Medulla oblongata (tissue), 1 donor: Measurements from ENCODE around the gene ASTL.

Experiments used
- DNase-seq: peaks from one replicate; pipeline ENCODE4 v3.0.0-alpha.2; 2015; ENCODE audit errors: extremely low spot score

The ASTL gene

GRCh38 chr2:96083989-96084857 lies 54.1 kb downstream of the ASTL start:
- DNase-seq, result no peak

DNA sequence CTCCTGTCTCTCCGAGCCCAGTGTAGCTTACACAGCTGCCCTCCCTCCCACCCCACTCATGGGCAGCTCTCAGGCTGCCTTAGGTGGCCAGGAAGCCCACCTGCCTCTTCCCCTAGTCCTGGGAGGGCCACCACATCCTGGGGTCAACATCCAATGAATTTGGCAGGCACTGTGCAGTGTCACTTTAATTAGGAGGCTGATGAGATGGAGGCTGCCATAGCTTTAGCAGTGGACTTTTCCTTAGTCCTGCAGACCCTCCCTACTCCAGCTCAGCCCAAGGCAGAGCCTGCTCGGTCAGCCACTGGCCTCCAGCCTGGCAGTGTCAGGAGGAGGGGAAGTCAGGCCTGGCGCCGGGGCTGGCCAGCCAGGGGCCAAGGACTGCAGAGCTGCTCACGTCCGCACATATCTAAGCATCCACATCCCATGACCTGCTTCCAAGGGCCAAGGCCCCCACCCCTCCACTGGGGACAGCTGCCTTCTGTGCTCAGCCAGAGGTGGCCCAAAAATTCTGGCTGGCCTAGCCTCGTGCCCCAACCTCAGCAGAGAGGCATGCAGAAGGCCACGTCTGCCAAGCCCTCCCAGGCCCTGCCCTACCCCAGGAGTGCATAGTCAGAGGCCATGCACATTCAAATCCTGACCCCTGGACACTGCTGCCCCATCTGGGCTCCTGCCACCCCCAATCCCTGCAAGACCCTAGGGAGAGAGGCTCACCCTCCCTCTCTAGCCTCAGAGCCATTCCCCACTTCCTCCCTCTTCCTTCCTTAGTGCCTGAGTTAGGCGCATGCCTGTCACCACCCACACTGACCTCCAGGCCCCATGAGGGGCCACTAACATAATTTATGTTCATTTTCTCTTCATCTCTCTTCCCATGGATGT lies 55.0 kb downstream of the ASTL start:
- DNase-seq, result no peak

DNA sequence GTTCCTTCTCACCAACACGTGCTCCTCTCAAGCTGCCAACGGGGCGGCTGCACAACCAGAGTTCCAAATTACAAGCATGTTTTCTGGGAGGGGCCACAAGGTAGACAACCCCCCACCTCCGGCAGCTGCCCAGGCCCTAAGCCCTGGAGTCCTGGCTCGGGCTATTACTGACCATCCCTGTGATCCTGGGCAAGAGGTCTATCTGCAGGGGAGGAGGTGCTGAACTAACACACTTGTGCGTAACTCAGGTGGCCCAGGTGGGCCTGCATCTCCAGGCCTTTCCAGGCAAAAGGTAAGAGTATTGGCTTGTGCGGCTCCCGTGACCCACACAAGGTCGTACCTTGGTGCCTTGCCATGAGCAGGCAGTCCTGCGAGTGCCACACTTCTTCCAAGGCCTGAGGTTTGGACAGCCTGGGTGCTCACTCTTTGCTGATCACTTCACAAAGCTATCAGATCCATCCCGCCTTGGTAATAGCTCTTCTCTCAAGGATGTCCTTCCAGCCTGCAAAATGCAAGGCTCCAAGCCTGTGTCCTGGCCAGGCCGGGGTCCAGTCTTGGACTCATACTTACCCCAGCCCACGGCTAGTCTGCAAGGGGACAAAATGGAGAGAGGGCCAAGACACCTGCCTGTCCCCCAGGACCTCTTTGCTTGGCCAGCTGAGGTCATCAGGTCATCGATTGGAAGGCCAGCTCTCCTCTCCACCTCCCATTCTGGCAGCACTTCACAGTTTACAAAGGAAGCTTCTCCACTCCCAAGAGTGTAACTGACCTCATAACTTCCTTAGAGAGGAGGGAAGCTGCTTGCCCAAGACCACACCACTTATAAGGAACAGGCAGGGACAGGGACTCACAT lies 55.9 kb downstream of the ASTL start:
- DNase-seq, result no peak

GRCh38 chr2:96081042-96081441 lies 57.3 kb downstream of the ASTL start:
- DNase-seq, result no peak

- DNase-seq, result no peak
Measured at GRCh38 chr2:96075199-96075771, 63.0 kb downstream of the ASTL start.

DNA sequence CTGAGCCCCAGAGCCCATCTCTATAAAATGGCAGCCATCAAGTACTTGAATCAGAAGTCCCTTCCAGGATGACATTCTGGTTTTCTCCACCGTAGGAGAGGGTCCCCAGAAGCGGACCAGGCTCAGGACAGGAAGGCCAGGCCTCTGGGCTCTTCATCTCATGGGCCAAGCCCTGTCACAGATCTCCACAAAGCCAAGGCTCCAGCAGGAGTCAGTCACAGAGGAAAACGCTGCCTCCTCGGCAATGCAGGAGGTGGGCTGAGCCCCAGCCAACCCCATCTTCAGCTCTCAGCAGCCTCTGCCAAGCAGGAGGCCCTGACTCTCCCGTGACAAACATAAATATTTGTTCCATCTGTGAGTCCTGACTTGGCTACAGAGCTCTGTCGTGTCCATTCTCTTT lies 64.1 kb downstream of the ASTL start:
- no peak for DNase-seq

- DNase-seq, result no peak
Measured at GRCh38 chr2:96073170-96073775, 65.0 kb downstream of the ASTL start.
